SU-DHL-6 (cell line): ENCODE data around the gene MEAK7.

ENCODE experiments used
- H2AFZ ChIP-seq: fragments of 200-600 bp; sonication (generic); 2 replicates; pipeline ENCODE4 v1.6.1; 2014; ENCODE audit warnings: low read depth, mild to moderate bottlenecking, moderate library complexity, mixed read lengths, antibody characterized with exemption, low read length; ENCODE audit not compliant: severe bottlenecking
- H3F3A ChIP-seq: fragments of 200-600 bp; shearing (Covaris generic); 2 replicates; pipeline ENCODE4 v1.6.0; 2016; ENCODE audit warnings: antibody characterized with exemption, mild to moderate bottlenecking; ENCODE audit not compliant: insufficient read depth
- H3K27ac ChIP-seq: fragments of 200-600 bp; sonication (generic); 2 replicates; pipeline ENCODE4 v1.5.1; 2016; ENCODE audit warnings: low read depth, mild to moderate bottlenecking, low read length, moderate library complexity, mixed read lengths
- H3K27me3 ChIP-seq: fragments of 200-600 bp; sonication (generic), shearing (Covaris generic); 2 replicates; pipeline ENCODE4 v1.6.0; 2014; ENCODE audit warnings: mild to moderate bottlenecking, low read length
- H3K36me3 ChIP-seq: fragments of 200-600 bp; sonication (generic); 2 replicates; pipeline ENCODE4 v1.6.1; 2014; ENCODE audit warnings: mild to moderate bottlenecking, low read length, mixed read lengths
- H3K4me2 ChIP-seq: fragments of 300-600, 200-600 bp; shearing (Covaris generic), sonication (generic); 2 replicates; pipeline ENCODE4 v1.6.0; 2014; ENCODE audit warnings: low read length, low read depth, mild to moderate bottlenecking; ENCODE audit not compliant: poor library complexity, severe bottlenecking
- H3K4me3 ChIP-seq: fragments of 200-600 bp; sonication (generic); 2 replicates; pipeline ENCODE4 v1.5.1; 2014; ENCODE audit warnings: antibody characterized with exemption, low read length, mild to moderate bottlenecking, mixed read lengths; ENCODE audit not compliant: insufficient read depth, poor library complexity, severe bottlenecking
- H3K79me2 ChIP-seq: fragments of 200-600 bp; sonication (generic); 2 replicates; pipeline ENCODE4 v1.6.1; 2014; ENCODE audit warnings: mild to moderate bottlenecking, low read length, moderate library complexity; ENCODE audit not compliant: insufficient read depth
- H3K9ac ChIP-seq: fragments of 200-600 bp; sonication (generic); 2 replicates; pipeline ENCODE4 v1.7.0; 2014; ENCODE audit warnings: mild to moderate bottlenecking, low read length
- H3K9me2 ChIP-seq: fragments of 200-600 bp; sonication (generic); replicated peaks from 2 replicates; pipeline ENCODE4 v1.6.1; 2014; ENCODE audit warnings: low read length; ENCODE audit not compliant: insufficient read depth
- H3K9me3 ChIP-seq: fragments of 200-600 bp; sonication (generic); 2 replicates; pipeline ENCODE4 v1.6.1; 2014; ENCODE audit warnings: low read length, mixed read lengths; ENCODE audit not compliant: insufficient read depth
- H4K20me1 ChIP-seq: fragments of 200-600 bp; sonication (generic); 2 replicates; pipeline ENCODE4 v1.6.1; 2014; ENCODE audit warnings: low read depth, mild to moderate bottlenecking, antibody characterized with exemption, low read length, moderate library complexity, mixed read lengths
- EZH2phosphoT487 ChIP-seq: fragments of 200-600 bp; sonication (generic), shearing (Covaris generic); conservative IDR thresholded peaks from 2 replicates; pipeline ENCODE4 v1.6.1; 2018; ENCODE audit warnings: mild to moderate bottlenecking, antibody characterized with exemption, low read length, moderate library complexity, mixed read lengths
- TF ChIP-seq, protein P1 (sequence below): fragments of 200-600 bp; sonication (generic); IDR thresholded peaks from one replicate; pipeline ENCODE4 v1.5.1; 2017; ENCODE audit warnings: antibody characterized with exemption, mild to moderate bottlenecking, low read length, moderate library complexity; ENCODE audit not compliant: insufficient read depth, poor library complexity, severe bottlenecking

The MEAK7 gene

GRCh38 chr16:84499638-84500037 is 4.8 kb downstream of the MEAK7 start:
- H2AFZ ChIP-seq: no peak overlapping the region
- H3K27ac ChIP-seq: no peak overlapping the region
- no peaks in the 10 kb centered on the region; the same call in 1 of the 2 replicates for H3K9me3 ChIP-seq
- no peaks in the 10 kb centered on the region for H3K79me2 ChIP-seq
- H3F3A ChIP-seq: no peaks in the 10 kb centered on the region
- no peaks in the 10 kb centered on the region for H4K20me1 ChIP-seq
- 0 out of 2 replicates have a peak, but pooled peaks cover 6% of the 10 kb centered on the region for H3K36me3 ChIP-seq
- H3K27me3 ChIP-seq: no peaks in the 10 kb centered on the region
- H3K4me2 ChIP-seq: no peak overlapping the region
- no peak for TF ChIP-seq EZH2phosphoT487
- TF ChIP-seq, protein P1, sequence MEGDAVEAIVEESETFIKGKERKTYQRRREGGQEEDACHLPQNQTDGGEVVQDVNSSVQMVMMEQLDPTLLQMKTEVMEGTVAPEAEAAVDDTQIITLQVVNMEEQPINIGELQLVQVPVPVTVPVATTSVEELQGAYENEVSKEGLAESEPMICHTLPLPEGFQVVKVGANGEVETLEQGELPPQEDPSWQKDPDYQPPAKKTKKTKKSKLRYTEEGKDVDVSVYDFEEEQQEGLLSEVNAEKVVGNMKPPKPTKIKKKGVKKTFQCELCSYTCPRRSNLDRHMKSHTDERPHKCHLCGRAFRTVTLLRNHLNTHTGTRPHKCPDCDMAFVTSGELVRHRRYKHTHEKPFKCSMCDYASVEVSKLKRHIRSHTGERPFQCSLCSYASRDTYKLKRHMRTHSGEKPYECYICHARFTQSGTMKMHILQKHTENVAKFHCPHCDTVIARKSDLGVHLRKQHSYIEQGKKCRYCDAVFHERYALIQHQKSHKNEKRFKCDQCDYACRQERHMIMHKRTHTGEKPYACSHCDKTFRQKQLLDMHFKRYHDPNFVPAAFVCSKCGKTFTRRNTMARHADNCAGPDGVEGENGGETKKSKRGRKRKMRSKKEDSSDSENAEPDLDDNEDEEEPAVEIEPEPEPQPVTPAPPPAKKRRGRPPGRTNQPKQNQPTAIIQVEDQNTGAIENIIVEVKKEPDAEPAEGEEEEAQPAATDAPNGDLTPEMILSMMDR: no peak
- H3K9me2 ChIP-seq: no peaks in the 10 kb centered on the region
- H3K9ac ChIP-seq: no peak overlapping the region
- no peak overlapping the region for H3K4me3 ChIP-seq

- no peaks in the 10 kb centered on the region for H3F3A ChIP-seq
- H2AFZ ChIP-seq: no peak overlapping the region
- H3K4me2 ChIP-seq: no peak overlapping the region
- H3K27me3 ChIP-seq: no peaks in the 10 kb centered on the region
- TF ChIP-seq, protein P1: no peak
- no peak overlapping the region for H3K27ac ChIP-seq
- no peaks in the 10 kb centered on the region for H3K9me2 ChIP-seq
- no peak overlapping the region for H3K9ac ChIP-seq
- no peaks in the 10 kb centered on the region for H3K79me2 ChIP-seq
- no peak overlapping the region for H3K4me3 ChIP-seq
- no peaks in the 10 kb centered on the region; the same call in 1 of the 2 replicates for H3K9me3 ChIP-seq
- H4K20me1 ChIP-seq: no peaks in the 10 kb centered on the region
- H3K36me3 ChIP-seq: peaks cover 11% of the 10 kb centered on the region
These were observed 5.4 kb downstream of the MEAK7 start for GRCh38 chr16:84498859-84499620.

GRCh38 chr16:84498223-84498610 is 6.2 kb downstream of the MEAK7 start:
- Histone ChIP-seq H3K36me3 (peaks cover 19% of the 10 kb centered on the region), H3K79me2 (no peaks in the 10 kb centered on the region), H3F3A (no peaks in the 10 kb centered on the region), H2AFZ (no peak overlapping the region), H3K9ac (no peak overlapping the region), H3K9me3 (peaks cover 6% of the 10 kb centered on the region), H3K9me2 (no peaks in the 10 kb centered on the region), H3K27ac (no peak overlapping the region), H3K4me3 (no peak overlapping the region), H3K4me2 (no peak overlapping the region), H3K27me3 (no peaks in the 10 kb centered on the region), H4K20me1 (no peaks in the 10 kb centered on the region)
- no peak for TF ChIP-seq EZH2phosphoT487
- TF ChIP-seq, protein P1: no peak
